ENCODE results near the gene ZNF366.

GRCh38 chr5:72393052-72393451, 114.2 kb downstream of the ZNF366 start:
- TF ChIP-seq YY1 (IDR thresholded peaks at IDR 0.05; ENCODE audit: extremely low read depth, insufficient replicate concordance, low read depth, low read length): no peak
- TF ChIP-seq CTCF (IDR thresholded peaks at IDR 0.05 in 2 of 3, conservative IDR thresholded peaks at IDR 0.05 in 1 of 3; ENCODE audit: borderline replicate concordance in 1 of 3, insufficient read depth in 1 of 3, low read depth in 2 of 3, low read length in 2 of 3): no peak
- TF ChIP-seq MAX (IDR thresholded peaks at IDR 0.05): no peak
- no peak for TF ChIP-seq TCF7L2 (IDR thresholded peaks at IDR 0.05; ENCODE audit: borderline replicate concordance, extremely low read depth, insufficient read depth, insufficient read length)
- TF ChIP-seq POLR2A (IDR thresholded peaks at IDR 0.05; ENCODE audit: borderline replicate concordance, extremely low read depth, insufficient read depth, insufficient read length): no peak
- no peak for TF ChIP-seq POLR2AphosphoS5 (IDR thresholded peaks at IDR 0.05; ENCODE audit: low read depth, low read length)
- TF ChIP-seq JUND (IDR thresholded peaks at IDR 0.05): no peak
- no peak for TF ChIP-seq REST (IDR thresholded peaks at IDR 0.05; ENCODE audit: low read depth)
- TF ChIP-seq EZH2 (IDR thresholded peaks at IDR 0.05): no peak
- TF ChIP-seq ZBTB33 (IDR thresholded peaks at IDR 0.05; ENCODE audit: extremely low read depth, insufficient replicate concordance, low read length): no peak
- no peak for TF ChIP-seq RAD21 (IDR thresholded peaks at IDR 0.05; ENCODE audit: low read depth)
